ENCODE results near the gene FSTL5. TPM values are rescaled to one million over a fixed set of nuclear protein-coding genes. Genes with fewer than 3 reads are reported as not detected.

Gene FSTL5
- total and polyA plus RNA-seq, 2 of the 8 experiments (the other 6 are each of a cell fraction or from before 2014, with no cell fraction given), result 0.09 to 0.32 TPM

- Histone ChIP-seq H3K27ac (ENCODE audit: low read depth, low read length) (no peak overlapping the region), H3K56ac (replicated peaks; ENCODE audit: insufficient read length, low read depth, low read length) (no peak overlapping the region), H2BK12ac (ENCODE audit: low read depth, low read length) (no peak overlapping the region), H3K4me1 (replicated peaks in 1 of 4; ENCODE audit: control insufficient read depth in 3 of 4, insufficient read depth in 4 of 4, low read length in 3 of 4) (no peaks in the 10 kb centered on the region), H3K4me2 (ENCODE audit: insufficient read depth in 1 of 2, low read depth in 2 of 2, low read length in 2 of 2) (no peak overlapping the region), H3K23me2 (ENCODE audit: low read depth, low read length) (no peaks in the 10 kb centered on the region), H2BK5ac (ENCODE audit: low read depth, low read length) (no peak overlapping the region), H3K79me1 (ENCODE audit: low read depth, low read length) (no peaks in the 10 kb centered on the region), H4K91ac (replicated peaks; ENCODE audit: insufficient read length, low read length) (no peak overlapping the region), H3K79me2 (ENCODE audit: control insufficient read depth in 1 of 2, insufficient read depth in 2 of 2, low read length in 2 of 2) (no peaks in the 10 kb centered on the region), H4K8ac (ENCODE audit: extremely low read depth, insufficient read depth, low read length) (no peak overlapping the region), H3K14ac (ENCODE audit: insufficient read length) (no peak overlapping the region), H2BK20ac (ENCODE audit: low read length) (no peak overlapping the region), H3K9me3 (ENCODE audit: insufficient read depth in 2 of 2, low read depth in 1 of 2, low read length in 1 of 2) (no peaks in the 10 kb centered on the region), H2AFZ (ENCODE audit: low read length) (no peak overlapping the region), H3K9ac (replicated peaks in 1 of 4; ENCODE audit: extremely low read depth in 1 of 4, low read depth in 3 of 4, low read length in 3 of 4) (no peak overlapping the region), H3K18ac (ENCODE audit: extremely low read depth, low read length) (no peak overlapping the region), H2AK5ac (ENCODE audit: low read depth, low read length) (no peak overlapping the region), H3K4ac (replicated peaks; ENCODE audit: insufficient read length, low read depth, low read length) (no peak overlapping the region), H3K27me3 (replicated peaks in 1 of 4; ENCODE audit: control insufficient read depth in 3 of 4, extremely low read depth in 1 of 4, insufficient read depth in 3 of 4, low read length in 3 of 4) (no peaks in the 10 kb centered on the region), H3K23ac (ENCODE audit: insufficient read length) (no peak overlapping the region), H3K36me3 (ENCODE audit: control insufficient read depth in 2 of 4, insufficient read depth in 4 of 4, low read length in 3 of 4) (no peaks in the 10 kb centered on the region), H3K4me3 (ENCODE audit: extremely low read depth in 1 of 4, insufficient read depth in 2 of 4, low read depth in 3 of 4, low read length in 4 of 4) (no peak overlapping the region), H4K20me1 (replicated peaks in 1 of 2; ENCODE audit: control insufficient read depth in 1 of 2, insufficient read depth in 2 of 2, low read length in 2 of 2) (no peaks in the 10 kb centered on the region), H2BK120ac (replicated peaks; ENCODE audit: low read depth, low read length) (no peak overlapping the region), H2BK15ac (ENCODE audit: low read length) (no peak overlapping the region), H4K5ac (ENCODE audit: insufficient read length, low read depth, low read length) (no peak overlapping the region)
- ChIA-PET POLR2A (ENCODE audit: partially characterized antibody) (no interaction called here), CTCF (ENCODE audit: partially characterized antibody) (no interaction called here)
- DNase-seq (ENCODE audit: low read depth in 1 of 2, low spot score in 2 of 2), result no peak
- TF ChIP-seq CBX5 (IDR thresholded peaks at IDR 0.05; ENCODE audit: low read depth, low read length), result no peak
- TF ChIP-seq BRCA1 (IDR thresholded peaks at IDR 0.05; ENCODE audit: low read depth, low read length), result no peak
- TF ChIP-seq RFX5 (IDR thresholded peaks at IDR 0.05; ENCODE audit: borderline replicate concordance, low read depth, low read length), result no peak
- no peak for TF ChIP-seq PHF8 (conservative IDR thresholded peaks at IDR 0.05; ENCODE audit: low read depth, low read length)
- TF ChIP-seq EZH2 (IDR thresholded peaks at IDR 0.05; ENCODE audit: low read depth, low read length, severe bottlenecking), result no peak
- TF ChIP-seq KDM4A (IDR thresholded peaks at IDR 0.05; ENCODE audit: low read depth, low read length, severe bottlenecking), result no peak
- TF ChIP-seq NRF1 (IDR thresholded peaks at IDR 0.05; ENCODE audit: low read depth, low read length), result no peak
- TF ChIP-seq KDM5A (IDR thresholded peaks at IDR 0.05; ENCODE audit: low read length), result no peak
- TF ChIP-seq HDAC2 (IDR thresholded peaks at IDR 0.05; ENCODE audit: borderline replicate concordance in 1 of 2, low read depth in 2 of 2, low read length in 2 of 2), result no peak
- WGBS, 2 experiments (ENCODE audit: extremely low coverage in 1 of 2, insufficient coverage in 1 of 2, insufficient read length in 1 of 2, insufficient replicate concordance in 2 of 2, low coverage in 1 of 2, low lambda C conversion rate in 2 of 2, missing lambda C conversion rate in 1 of 2), result 89% methylated on average over 1 of the region's 1 CpG; no CpG with 5 or more reads in 1 of the 2 experiments
- no peak for FAIRE-seq
These were observed 247.8 kb downstream of the FSTL5 start for GRCh38 chr4:161916035-161916434.

Measured in H1 (cell line).